ENCODE measurements around the gene EPB41. TPM values are rescaled to one million over a fixed set of nuclear protein-coding genes. Genes with fewer than 3 reads are reported as not detected.

Gene EPB41
- total RNA-seq, 1 experiment from 2014 or later: 41.7 TPM

DNA sequence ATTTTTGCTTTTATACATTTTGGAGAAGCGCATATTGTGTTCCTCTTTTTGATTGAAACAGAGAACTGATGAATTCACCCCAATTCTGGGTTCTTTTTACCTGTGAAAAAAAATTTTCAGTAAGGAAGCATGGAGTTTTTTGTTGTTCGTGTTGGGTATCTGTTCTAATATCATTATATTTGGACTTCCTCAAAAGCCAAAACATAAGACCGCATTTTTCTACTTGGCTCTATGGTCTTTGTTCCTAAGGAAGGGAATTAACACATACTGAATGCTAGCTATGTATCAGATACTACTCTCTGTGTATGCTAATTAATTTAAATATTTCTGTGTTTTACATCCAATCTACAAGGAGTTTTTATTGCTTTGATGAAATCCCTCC is 12.9 kb downstream of the EPB41 start:
- intact Hi-C loops (cut with micrococcal nuclease): no loop called here
- Histone ChIP-seq H3K4me1 (ENCODE audit: control insufficient read depth in 1 of 2, insufficient read depth in 2 of 2, low read length in 2 of 2) (peaks cover 0 to 10% of the 10 kb centered on the region in 2 experiments; a peak in 1 of 4 replicates), H3K9ac (ENCODE audit: low read length) (no peak overlapping the region), H4K20me1 (ENCODE audit: insufficient read depth) (no peaks in the 10 kb centered on the region; the same call in 1 of the 2 replicates), H3K27me3 (ENCODE audit: insufficient read depth, low read length) (no peaks in the 10 kb centered on the region), H3K9me2 (ENCODE audit: insufficient read depth) (no peaks in the 10 kb centered on the region), H2AFZ (ENCODE audit: low read depth, low read length, poor library complexity, severe bottlenecking) (no peak overlapping the region), H3K36me3 (ENCODE audit: control insufficient read depth in 1 of 2, insufficient read depth in 2 of 2, low read length in 2 of 2) (no peaks in the 10 kb centered on the region), H3K4me3 (replicated peaks in 1 of 2; ENCODE audit: low read depth in 1 of 2, low read length in 2 of 2) (no peak overlapping the region), H3K27ac (ENCODE audit: low read depth, low read length) (no peak overlapping the region), H3K4me2 (ENCODE audit: low read length) (no peak overlapping the region), H3K79me2 (ENCODE audit: insufficient read depth, low read length) (no peaks in the 10 kb centered on the region), H3K9me3 (ENCODE audit: control insufficient read depth in 1 of 2, insufficient read depth in 1 of 2, low read depth in 1 of 2, low read length in 2 of 2) (no peaks in the 10 kb centered on the region)
- ChIA-PET CTCF (no interaction called here), POLR2A (no interaction called here), RAD21 (ENCODE audit: low non-redundant PET in 1 of 2, low total read pairs in 2 of 2, uncharacterized antibody in 2 of 2, unreplicated experiment in 2 of 2) (no interaction called here)
- no TSS peak for BruUV-seq (replicated peaks)
- TF ChIP-seq ZFX (IDR thresholded peaks at IDR 0.05): no peak
- TF ChIP-seq SP1 (IDR thresholded peaks at IDR 0.05; ENCODE audit: low read depth): no peak
- TF ChIP-seq, protein P1, sequence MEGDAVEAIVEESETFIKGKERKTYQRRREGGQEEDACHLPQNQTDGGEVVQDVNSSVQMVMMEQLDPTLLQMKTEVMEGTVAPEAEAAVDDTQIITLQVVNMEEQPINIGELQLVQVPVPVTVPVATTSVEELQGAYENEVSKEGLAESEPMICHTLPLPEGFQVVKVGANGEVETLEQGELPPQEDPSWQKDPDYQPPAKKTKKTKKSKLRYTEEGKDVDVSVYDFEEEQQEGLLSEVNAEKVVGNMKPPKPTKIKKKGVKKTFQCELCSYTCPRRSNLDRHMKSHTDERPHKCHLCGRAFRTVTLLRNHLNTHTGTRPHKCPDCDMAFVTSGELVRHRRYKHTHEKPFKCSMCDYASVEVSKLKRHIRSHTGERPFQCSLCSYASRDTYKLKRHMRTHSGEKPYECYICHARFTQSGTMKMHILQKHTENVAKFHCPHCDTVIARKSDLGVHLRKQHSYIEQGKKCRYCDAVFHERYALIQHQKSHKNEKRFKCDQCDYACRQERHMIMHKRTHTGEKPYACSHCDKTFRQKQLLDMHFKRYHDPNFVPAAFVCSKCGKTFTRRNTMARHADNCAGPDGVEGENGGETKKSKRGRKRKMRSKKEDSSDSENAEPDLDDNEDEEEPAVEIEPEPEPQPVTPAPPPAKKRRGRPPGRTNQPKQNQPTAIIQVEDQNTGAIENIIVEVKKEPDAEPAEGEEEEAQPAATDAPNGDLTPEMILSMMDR (IDR thresholded peaks at IDR 0.05 in 2 of 3, conservative IDR thresholded peaks at IDR 0.05 in 1 of 3; ENCODE audit: borderline replicate concordance in 1 of 3, insufficient read depth in 1 of 3, low read depth in 2 of 3, low read length in 2 of 3): no peak
- no peak for TF ChIP-seq ATF3 (IDR thresholded peaks at IDR 0.05)
- no peak for TF ChIP-seq CBX3 (IDR thresholded peaks at IDR 0.05; ENCODE audit: low read depth)
- no peak for TF ChIP-seq ZNF274 (IDR thresholded peaks at IDR 0.05; ENCODE audit: low read depth, low read length)
- no peak for TF ChIP-seq YY1 (IDR thresholded peaks at IDR 0.05; ENCODE audit: extremely low read depth, insufficient replicate concordance, low read depth, low read length)
- no peak for TF ChIP-seq POLR2AphosphoS5 (IDR thresholded peaks at IDR 0.05; ENCODE audit: low read depth, low read length)
- no peak for TF ChIP-seq EZH2phosphoT487 (IDR thresholded peaks at IDR 0.05; ENCODE audit: borderline replicate concordance)
- TF ChIP-seq POLR2A (IDR thresholded peaks at IDR 0.05; ENCODE audit: borderline replicate concordance, extremely low read depth, insufficient read depth, insufficient read length): no peak
- no peak for TF ChIP-seq EZH2 (IDR thresholded peaks at IDR 0.05)
- no peak for TF ChIP-seq ELF1 (IDR thresholded peaks at IDR 0.05; ENCODE audit: borderline replicate concordance, low read depth)
- DNase-seq (ENCODE audit: low read depth, low spot score): no peak
- ATAC-seq: no peak
